ENCODE results near the gene PASK.

DNA sequence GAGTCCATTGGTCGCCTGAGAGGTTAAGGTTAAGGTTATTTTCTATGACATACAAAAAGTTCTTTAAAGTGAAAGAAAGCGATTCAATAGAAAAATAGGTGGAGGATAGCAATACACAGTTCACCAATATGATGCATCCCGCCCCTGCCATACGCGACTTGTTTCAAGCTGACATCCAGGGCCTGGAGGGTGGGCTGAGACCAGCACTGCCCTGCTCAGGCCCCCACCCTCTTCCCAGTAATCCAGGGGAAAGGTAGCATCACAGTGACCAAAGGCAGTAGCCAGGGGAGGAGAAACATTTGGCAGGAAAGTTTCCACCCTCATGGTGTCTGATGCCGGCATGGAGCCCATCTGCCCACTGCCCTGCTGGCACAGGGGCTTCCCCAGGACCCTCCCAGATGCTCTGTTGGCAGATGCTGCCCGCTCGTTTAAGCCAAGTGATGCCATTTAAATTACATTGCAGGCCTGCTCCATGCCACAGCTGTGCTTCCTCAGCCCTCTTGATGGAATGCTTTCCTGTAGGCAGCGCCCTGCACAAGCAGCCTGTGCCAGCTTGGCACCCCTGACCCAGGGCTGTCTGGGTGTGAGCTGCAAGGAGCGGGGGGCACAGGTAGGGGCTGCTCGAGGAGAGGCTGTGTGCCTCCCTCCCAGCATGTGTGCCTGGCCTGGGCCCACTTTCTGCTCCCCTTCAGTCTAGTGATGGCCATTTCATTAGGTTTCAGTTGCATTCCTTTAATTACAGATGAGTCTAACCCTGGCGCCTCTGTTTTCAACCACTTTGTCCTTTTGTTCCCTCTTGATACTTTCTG is 28.5 kb upstream of the PASK start:
- TF ChIP-seq, protein P1, sequence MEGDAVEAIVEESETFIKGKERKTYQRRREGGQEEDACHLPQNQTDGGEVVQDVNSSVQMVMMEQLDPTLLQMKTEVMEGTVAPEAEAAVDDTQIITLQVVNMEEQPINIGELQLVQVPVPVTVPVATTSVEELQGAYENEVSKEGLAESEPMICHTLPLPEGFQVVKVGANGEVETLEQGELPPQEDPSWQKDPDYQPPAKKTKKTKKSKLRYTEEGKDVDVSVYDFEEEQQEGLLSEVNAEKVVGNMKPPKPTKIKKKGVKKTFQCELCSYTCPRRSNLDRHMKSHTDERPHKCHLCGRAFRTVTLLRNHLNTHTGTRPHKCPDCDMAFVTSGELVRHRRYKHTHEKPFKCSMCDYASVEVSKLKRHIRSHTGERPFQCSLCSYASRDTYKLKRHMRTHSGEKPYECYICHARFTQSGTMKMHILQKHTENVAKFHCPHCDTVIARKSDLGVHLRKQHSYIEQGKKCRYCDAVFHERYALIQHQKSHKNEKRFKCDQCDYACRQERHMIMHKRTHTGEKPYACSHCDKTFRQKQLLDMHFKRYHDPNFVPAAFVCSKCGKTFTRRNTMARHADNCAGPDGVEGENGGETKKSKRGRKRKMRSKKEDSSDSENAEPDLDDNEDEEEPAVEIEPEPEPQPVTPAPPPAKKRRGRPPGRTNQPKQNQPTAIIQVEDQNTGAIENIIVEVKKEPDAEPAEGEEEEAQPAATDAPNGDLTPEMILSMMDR (IDR thresholded peaks at IDR 0.05) = no peak
- TF ChIP-seq EZH2phosphoT487 (IDR thresholded peaks at IDR 0.05) = no peak

Measured in neural progenitor cell (in vitro differentiated cells).